GM19099 (cell line): ENCODE results near the gene ZNF790.

Experiments used
- POLR2A ChIP-seq: IDR thresholded peaks from 3 replicates; pipeline ENCODE4 v1.6.1; 2011; ENCODE audit warnings: low read depth; ENCODE audit not compliant: insufficient read length; ENCODE audit errors: extremely low read depth

Gene ZNF790

GRCh38 chr19:36837906-36838783, at the start of gene ZNF790:
Gene ZNF790 (minus strand): TSS chr19:36838387. CDS start chr19:36825619, 12,768 bp downstream.
- peak; percentile 50 for TF ChIP-seq POLR2A

DNA sequence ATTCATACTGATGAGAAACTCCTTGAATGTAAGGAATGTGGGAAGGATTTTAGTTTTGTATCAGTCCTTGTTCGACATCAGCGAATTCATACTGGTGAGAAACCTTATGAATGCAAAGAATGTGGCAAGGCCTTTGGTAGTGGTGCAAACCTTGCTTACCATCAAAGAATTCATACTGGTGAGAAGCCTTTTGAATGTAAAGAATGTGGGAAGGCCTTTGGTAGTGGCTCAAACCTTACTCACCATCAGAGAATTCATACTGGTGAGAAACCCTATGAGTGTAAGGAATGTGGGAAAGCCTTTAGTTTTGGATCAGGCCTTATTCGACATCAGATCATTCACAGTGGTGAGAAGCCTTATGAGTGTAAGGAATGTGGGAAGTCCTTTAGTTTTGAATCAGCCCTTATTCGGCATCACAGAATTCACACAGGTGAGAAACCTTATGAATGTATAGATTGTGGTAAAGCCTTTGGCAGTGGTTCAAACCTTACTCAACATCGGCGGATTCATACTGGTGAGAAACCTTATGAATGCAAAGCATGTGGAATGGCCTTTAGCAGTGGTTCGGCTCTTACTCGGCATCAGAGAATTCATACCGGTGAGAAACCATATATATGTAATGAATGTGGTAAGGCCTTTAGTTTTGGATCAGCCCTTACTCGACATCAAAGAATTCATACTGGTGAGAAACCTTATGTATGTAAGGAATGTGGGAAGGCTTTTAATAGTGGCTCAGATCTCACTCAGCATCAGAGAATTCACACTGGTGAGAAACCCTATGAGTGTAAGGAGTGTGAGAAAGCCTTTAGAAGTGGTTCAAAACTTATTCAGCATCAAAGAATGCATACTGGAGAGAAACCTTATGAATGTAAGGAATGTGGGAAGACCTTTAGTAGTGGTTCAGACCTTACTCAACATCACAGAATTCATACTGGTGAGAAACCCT, 39.1 kb upstream of the ZNF790 start:
- no peak for TF ChIP-seq POLR2A

DNA sequence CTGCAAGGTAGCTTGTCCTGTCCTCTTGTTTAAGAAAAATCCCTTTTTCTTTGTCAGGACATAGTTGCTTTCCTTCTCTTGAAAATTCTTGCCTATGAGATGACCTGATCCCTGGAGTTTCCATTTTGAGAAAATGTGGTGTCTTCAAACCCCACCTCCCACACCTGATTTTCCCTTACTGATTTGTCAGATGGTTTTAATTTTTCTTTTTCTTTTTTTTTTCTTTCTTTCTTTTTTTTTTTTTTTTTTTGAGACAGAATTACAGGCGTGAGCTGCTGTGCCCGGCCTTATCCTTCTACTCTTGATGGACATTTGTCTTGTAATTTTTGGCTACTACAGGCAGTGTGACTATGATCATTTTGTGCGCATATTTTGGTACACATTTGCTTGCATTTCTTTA, 13.7 kb upstream of the ZNF790 start:
- no peak for TF ChIP-seq POLR2A

DNA sequence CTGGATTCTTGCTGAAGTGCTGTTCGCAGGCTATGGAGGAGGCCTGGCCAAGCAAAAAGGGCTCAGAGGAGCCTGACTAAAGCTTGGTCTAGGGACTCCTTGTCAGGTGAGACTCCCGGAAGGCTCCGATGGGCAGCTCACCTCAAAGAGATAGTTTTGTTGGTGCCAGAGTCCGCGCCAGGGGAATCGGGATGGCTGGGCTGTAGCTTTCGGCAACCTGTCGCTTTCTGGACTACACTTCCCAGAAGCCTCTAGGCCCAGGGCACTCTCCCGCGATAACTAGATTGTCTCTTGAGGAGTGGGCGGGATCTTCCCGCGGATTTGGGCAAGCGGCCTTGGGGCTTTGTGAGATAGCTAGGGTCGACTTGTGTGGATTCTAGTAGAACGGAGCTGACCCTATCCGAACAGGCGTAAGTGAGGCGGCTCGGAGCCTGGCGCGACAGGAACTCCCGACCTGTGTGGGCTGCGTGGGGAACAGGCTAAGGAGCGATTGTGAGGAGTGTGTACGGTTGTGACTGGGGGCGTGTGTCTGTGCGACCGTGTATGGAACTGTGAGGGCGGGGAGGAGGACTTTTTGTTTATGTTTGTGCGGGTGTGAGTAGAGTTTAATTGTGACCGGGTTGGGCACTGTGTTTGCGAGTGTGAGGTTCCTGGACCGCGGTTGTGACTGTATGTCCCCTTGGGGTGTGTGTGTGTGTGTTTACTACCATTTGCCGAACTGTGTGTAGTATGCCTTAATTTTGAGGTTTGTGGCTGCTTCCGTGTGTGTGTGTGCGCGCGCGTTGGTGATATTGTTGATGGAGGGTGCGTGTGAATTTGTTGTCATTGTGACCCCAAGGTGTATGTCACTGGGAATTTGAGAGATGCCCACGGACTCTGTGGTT, 12.6 kb upstream of the ZNF790 start, which contains the start of gene ZNF345:
Gene ZNF345 (plus strand): TSS at position 318 of the 884 bp plus-strand sequence. CDS start 25,955 bp downstream, outside the sequence.
- peak; percentile 58 for TF ChIP-seq POLR2A

- peak; percentile 62 for TF ChIP-seq POLR2A
Observed at GRCh38 chr19:36849701-36850558, 11.7 kb upstream of the ZNF790 start.

- TF ChIP-seq POLR2A, result no peak
Observed at GRCh38 chr19:36847968-36848367, 9.8 kb upstream of the ZNF790 start.

GRCh38 chr19:36838784-36839324, 667 bp upstream of the ZNF790 start:
- no peak for TF ChIP-seq POLR2A

DNA sequence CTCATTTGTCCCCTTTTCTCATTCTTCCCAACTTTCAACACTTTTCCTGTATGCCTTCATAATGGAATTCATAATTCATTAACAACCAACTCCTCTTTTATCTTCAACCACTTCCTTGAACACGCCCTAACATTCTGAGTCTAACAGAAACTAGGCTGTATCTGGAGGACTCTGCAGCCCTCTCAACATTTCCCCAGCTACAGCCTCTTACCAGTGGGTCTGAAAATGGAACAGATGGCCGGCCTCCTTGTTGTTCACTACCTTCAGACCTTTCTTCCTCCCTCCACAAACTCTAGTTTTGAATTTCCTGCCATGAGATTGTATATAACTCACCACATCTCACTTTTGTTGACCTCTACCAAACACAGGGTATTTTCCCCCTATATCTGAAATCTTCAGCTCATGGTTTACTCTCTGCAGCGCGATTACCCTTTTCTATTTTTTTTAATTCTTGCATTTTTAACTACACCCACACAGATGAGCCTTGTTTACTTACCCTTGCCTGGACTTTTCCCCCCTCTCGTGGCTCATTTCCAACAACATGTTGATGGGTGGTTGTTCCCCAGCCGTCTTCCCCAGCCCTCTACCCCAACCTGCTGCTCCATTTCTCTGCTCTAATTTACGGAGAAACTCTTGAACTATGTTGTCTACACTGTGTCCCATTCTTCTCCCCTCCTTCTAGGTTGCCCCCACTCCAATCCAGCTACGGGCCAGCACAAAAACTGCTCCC, 846 bp downstream of the ZNF790 start:
- no peak for TF ChIP-seq POLR2A

- TF ChIP-seq POLR2A, result no peak
Observed at GRCh38 chr19:36833430-36833829, 4.8 kb downstream of the ZNF790 start.

- no peak for TF ChIP-seq POLR2A
Observed at GRCh38 chr19:36821758-36822157, 16.4 kb downstream of the ZNF790 start.

DNA sequence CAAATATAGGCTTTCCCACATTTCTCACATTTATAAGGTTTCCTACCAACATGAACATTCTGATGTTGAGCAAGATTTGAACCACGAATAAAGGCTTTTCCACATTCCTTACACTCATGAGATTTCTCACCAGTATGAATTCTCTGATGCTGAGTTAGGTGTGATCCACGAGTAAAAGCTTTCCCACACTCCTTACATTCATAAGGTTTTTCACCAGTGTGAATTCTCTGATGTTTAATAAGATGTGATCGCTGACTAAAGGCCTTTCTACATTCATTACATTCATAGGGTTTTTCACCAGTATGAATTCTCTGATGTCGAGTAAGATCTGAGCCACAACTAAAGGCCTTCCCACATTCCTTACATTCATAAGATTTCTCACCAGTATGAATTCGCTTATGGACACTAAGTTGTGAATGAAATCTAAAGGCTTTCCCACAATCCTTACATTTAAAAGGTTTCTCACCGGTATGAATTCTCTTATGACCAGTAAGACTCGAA, 19.0 kb downstream of the ZNF790 start:
- TF ChIP-seq POLR2A, result no peak

DNA sequence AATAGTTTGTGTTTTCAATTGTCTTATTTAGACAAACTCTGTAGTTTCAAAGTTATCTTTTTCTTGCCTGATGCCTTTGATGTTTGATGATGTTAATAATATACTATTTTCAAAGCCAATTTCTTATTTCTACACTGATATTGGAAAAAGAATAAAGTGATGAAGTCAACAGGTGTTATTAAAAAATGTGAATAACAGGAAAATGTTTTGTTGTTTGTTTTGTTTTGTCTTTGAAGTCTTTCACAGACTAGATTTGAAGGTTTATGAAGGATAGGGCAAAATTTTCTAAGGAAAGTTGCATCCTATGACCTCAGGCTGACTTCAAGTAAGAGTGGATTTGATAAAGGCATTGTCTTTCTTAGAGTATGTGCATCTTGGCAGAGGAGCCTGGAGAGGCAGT, 31.2 kb downstream of the ZNF790 start:
- TF ChIP-seq POLR2A, result no peak
